ENCODE measurements around the gene ZNF592.

DNA sequence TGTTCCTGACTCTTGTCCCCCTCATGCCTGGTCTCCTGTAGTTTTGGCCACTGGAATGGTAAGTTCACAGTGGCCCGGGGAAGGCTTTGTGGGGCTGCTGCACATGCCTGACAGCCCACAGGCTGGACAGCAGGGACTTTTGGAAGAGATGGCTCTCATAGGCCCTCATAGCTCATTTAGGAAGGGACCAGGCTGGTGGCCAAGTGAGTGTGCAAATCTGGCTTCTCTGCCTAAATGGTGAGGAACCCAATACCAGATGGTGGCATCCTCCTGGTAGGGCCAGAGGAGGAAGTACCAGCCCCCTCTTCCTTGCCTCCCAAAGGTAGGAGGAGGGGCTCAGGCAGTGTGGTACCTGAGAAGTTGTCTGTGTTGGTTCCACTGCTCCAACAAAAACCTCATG lies 94.4 kb downstream of the ZNF592 start:
- TF ChIP-seq POLR2AphosphoS5 (IDR thresholded peaks at IDR 0.05; ENCODE audit: insufficient read depth, low read depth, low read length), result no peak
- TF ChIP-seq, protein P1, sequence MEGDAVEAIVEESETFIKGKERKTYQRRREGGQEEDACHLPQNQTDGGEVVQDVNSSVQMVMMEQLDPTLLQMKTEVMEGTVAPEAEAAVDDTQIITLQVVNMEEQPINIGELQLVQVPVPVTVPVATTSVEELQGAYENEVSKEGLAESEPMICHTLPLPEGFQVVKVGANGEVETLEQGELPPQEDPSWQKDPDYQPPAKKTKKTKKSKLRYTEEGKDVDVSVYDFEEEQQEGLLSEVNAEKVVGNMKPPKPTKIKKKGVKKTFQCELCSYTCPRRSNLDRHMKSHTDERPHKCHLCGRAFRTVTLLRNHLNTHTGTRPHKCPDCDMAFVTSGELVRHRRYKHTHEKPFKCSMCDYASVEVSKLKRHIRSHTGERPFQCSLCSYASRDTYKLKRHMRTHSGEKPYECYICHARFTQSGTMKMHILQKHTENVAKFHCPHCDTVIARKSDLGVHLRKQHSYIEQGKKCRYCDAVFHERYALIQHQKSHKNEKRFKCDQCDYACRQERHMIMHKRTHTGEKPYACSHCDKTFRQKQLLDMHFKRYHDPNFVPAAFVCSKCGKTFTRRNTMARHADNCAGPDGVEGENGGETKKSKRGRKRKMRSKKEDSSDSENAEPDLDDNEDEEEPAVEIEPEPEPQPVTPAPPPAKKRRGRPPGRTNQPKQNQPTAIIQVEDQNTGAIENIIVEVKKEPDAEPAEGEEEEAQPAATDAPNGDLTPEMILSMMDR (IDR thresholded peaks at IDR 0.05; ENCODE audit: extremely low read depth in 1 of 2, insufficient read depth in 1 of 2, low read depth in 1 of 2, low read length in 2 of 2), result no peak
- no peak for TF ChIP-seq MYC (IDR thresholded peaks at IDR 0.05; ENCODE audit: low read depth, low read length)
- TF ChIP-seq POLR2A (IDR thresholded peaks at IDR 0.05; ENCODE audit: low read depth, low read length), result no peak
- no peak for TF ChIP-seq EZH2 (IDR thresholded peaks at IDR 0.05; ENCODE audit: borderline replicate concordance, low read depth, low read length, severe bottlenecking)
- TF ChIP-seq, protein P2, sequence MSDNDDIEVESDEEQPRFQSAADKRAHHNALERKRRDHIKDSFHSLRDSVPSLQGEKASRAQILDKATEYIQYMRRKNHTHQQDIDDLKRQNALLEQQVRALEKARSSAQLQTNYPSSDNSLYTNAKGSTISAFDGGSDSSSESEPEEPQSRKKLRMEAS (IDR thresholded peaks at IDR 0.05; ENCODE audit: insufficient read depth, insufficient read length), result no peak
- TF ChIP-seq FOS (IDR thresholded peaks at IDR 0.05; ENCODE audit: borderline replicate concordance, insufficient read depth, low read length), result no peak
- TF ChIP-seq GATA2 (IDR thresholded peaks at IDR 0.05; ENCODE audit: insufficient read depth, insufficient read length, low read depth, low read length), result no peak
- TF ChIP-seq JUN (IDR thresholded peaks at IDR 0.05; ENCODE audit: borderline replicate concordance, insufficient read depth, insufficient read length, low read depth), result no peak
